NB4 (cell line): ENCODE measurements around the gene DPEP3.

Experiments
- DNase-seq: peaks from one replicate; pipeline ENCODE4 v3.0.0; 2010; ENCODE audit warnings: low read depth
- H3K4me3 ChIP-seq: one replicate; pipeline ENCODE4 v1.5.1; 2011; ENCODE audit warnings: mild to moderate bottlenecking, low read depth, low read length, moderate library complexity
- MAX ChIP-seq: IDR thresholded peaks from 2 replicates; pipeline ENCODE4 v1.6.1; 2011; ENCODE audit warnings: low read depth, low read length
- MYC ChIP-seq: IDR thresholded peaks from 2 replicates; pipeline ENCODE4 v1.6.1; 2011; ENCODE audit warnings: low read depth, low read length
- POLR2A ChIP-seq: IDR thresholded peaks from 2 replicates; pipeline ENCODE4 v1.6.1; 2011; ENCODE audit warnings: mild to moderate bottlenecking; ENCODE audit not compliant: insufficient read length; ENCODE audit errors: extremely low read depth
- TF ChIP-seq, protein P1 (sequence below): IDR thresholded peaks from one replicate; pipeline ENCODE4 v1.5.1; 2012; ENCODE audit warnings: low read depth, low read length

DPEP3 gene

DNA sequence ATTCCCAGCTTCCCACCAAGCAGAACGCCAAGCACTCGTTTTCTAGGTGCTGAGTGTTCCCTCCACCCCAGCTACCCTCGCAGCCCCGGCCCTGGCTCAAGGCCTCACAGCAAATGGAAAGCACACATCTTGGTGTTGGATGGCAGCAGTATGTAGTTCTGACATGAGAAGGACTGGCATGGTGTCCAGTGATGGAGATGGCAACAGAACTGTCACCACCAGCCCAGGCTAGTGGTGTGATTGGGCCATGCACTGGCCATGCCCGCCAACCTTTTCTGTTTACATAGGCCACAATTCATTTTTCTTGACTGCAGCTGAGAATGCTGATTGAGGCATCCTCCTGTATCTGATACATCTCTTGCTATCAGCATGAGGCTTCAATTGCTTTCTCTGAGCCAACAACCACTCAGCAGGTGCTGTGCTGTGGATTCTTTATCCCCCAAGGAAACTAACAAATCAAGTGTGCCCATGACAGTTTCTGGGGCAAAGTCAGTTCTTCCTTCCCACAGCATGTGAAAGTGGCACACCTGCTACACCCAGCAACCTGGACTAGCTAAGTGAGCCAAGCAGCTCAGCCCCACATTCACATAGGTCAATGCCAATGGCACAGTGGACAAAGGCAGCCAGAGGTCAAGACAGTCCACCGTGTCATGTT, 15.7 kb downstream of the DPEP3 start:
- no peak for DNase-seq
- no peak overlapping the region for H3K4me3 ChIP-seq
- TF ChIP-seq MYC (no peak), MAX (no peak), POLR2A (no peak)
- TF ChIP-seq, protein P1, sequence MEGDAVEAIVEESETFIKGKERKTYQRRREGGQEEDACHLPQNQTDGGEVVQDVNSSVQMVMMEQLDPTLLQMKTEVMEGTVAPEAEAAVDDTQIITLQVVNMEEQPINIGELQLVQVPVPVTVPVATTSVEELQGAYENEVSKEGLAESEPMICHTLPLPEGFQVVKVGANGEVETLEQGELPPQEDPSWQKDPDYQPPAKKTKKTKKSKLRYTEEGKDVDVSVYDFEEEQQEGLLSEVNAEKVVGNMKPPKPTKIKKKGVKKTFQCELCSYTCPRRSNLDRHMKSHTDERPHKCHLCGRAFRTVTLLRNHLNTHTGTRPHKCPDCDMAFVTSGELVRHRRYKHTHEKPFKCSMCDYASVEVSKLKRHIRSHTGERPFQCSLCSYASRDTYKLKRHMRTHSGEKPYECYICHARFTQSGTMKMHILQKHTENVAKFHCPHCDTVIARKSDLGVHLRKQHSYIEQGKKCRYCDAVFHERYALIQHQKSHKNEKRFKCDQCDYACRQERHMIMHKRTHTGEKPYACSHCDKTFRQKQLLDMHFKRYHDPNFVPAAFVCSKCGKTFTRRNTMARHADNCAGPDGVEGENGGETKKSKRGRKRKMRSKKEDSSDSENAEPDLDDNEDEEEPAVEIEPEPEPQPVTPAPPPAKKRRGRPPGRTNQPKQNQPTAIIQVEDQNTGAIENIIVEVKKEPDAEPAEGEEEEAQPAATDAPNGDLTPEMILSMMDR = no peak

DNA sequence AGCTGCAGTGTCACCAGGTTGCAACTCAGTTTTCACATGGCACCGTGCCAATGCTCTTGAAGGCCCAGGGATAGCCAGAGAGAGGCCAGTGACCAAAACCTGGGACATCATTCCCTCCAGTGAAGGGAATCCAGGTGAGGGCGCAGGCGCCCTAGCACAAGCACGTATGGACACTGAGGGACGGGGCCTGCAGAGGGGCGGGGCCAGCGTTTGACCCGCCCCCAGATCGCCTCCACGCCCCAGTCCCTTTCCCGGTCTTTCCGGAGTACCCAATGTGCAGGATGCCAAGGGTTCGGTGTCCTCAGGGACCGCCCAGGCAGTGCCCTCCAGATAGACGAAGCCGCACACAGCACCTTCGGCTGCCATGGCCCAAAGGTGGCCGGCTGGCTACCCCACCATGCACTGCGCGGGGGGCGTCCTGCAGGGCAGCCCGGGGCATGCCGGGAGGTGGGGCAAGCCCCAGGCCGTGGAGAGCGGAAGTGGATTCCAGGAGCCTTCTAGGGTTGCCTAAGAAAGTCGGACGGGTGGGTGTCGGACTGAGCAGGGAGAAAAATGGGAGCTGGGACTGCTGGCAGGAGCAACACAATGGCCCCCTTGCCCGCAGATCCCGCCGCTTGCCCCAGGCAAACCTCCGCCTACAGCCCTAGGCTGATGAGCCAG, 16.5 kb downstream of the DPEP3 start:
- no peak for DNase-seq
- no peak for TF ChIP-seq POLR2A
- TF ChIP-seq MAX = no peak
- TF ChIP-seq MYC = no peak
- no peak overlapping the region for H3K4me3 ChIP-seq

GRCh38 chr16:67963292-67963661, 17.0 kb downstream of the DPEP3 start:
- TF ChIP-seq, protein P1 = no peak
- no peak for TF ChIP-seq MYC
- TF ChIP-seq POLR2A = no peak
- no peak for TF ChIP-seq MAX
- H3K4me3 ChIP-seq = no peak overlapping the region
- DNase-seq = no peak

- no peak for TF ChIP-seq MAX
- TF ChIP-seq MYC = no peak
- TF ChIP-seq, protein P1 = no peak
- no peak for TF ChIP-seq POLR2A
- no peak overlapping the region for H3K4me3 ChIP-seq
Measured at GRCh38 chr16:67962135-67962534, 18.2 kb downstream of the DPEP3 start.

GRCh38 chr16:67961551-67961957, 18.7 kb downstream of the DPEP3 start:
- DNase-seq = no peak
- TF ChIP-seq MAX (no peak), POLR2A (no peak), MYC (no peak)
- TF ChIP-seq, protein P1 = no peak
- no peak overlapping the region for H3K4me3 ChIP-seq

More at GRCh38 chr16:67962135-67962534, 18.2 kb downstream of the DPEP3 start:
- no peak for DNase-seq
